WTC11 (cell line): ENCODE data around the gene ITIH5.
"Not testable (repeated sequence)": the region's sequence is repeated elsewhere in the genome, so short reads cannot be mapped to it uniquely, and the experiment has no call there.

ENCODE experiments used
- ATF2 ChIP-seq: sonication (generic); formaldehyde crosslinking; IDR thresholded peaks from 2 replicates; pipeline ENCODE4 v1.8.1; 2022; ENCODE audit warnings: low read depth, missing genetic modification reagents, borderline replicate concordance
- ATF3 ChIP-seq: sonication (generic); formaldehyde crosslinking; conservative IDR thresholded peaks from 2 replicates; pipeline ENCODE4 v1.8.1; 2022; ENCODE audit warnings: mild to moderate bottlenecking, missing genetic modification reagents
- CREM ChIP-seq: sonication (generic); formaldehyde crosslinking; IDR thresholded peaks from 2 replicates; pipeline ENCODE4 v1.8.1; 2022; ENCODE audit warnings: mild to moderate bottlenecking, missing genetic modification reagents, moderate library complexity
- CTCF ChIP-seq: fragments of 200-600 bp; IDR thresholded peaks from 2 replicates; pipeline ENCODE4 v1.8.0; 2022; ENCODE audit warnings: antibody characterized with exemption
- E2F4 ChIP-seq: sonication (generic); formaldehyde crosslinking; IDR thresholded peaks from 2 replicates; pipeline ENCODE4 v1.8.1; 2022; ENCODE audit warnings: low read depth, mild to moderate bottlenecking, moderate library complexity, missing genetic modification reagents, borderline replicate concordance
- ELF4 ChIP-seq: sonication (generic); formaldehyde crosslinking; IDR thresholded peaks from 2 replicates; pipeline ENCODE4 v1.8.1; 2022; ENCODE audit warnings: low read depth, mild to moderate bottlenecking, moderate library complexity, missing genetic modification reagents
- ERG ChIP-seq: fragments of 250-450 bp; sonication (Bioruptor Pico); IDR thresholded peaks from 2 replicates; pipeline ENCODE4 v1.8.0; 2021; ENCODE audit warnings: mild to moderate bottlenecking
- JUN ChIP-seq: sonication (generic); formaldehyde crosslinking; IDR thresholded peaks from 2 replicates; pipeline ENCODE4 v1.8.0; 2023; ENCODE audit warnings: mild to moderate bottlenecking, missing genetic modification reagents
- MLX ChIP-seq: sonication (generic); formaldehyde crosslinking; IDR thresholded peaks from 2 replicates; pipeline ENCODE4 v1.8.1; 2023; ENCODE audit warnings: mild to moderate bottlenecking, missing genetic modification reagents, moderate library complexity
- NFE2L1 ChIP-seq: sonication (generic); formaldehyde crosslinking; IDR thresholded peaks from 2 replicates; pipeline ENCODE4 v1.8.1; 2023; ENCODE audit warnings: missing genetic modification reagents
- NR2C2 ChIP-seq: sonication (generic); formaldehyde crosslinking; IDR thresholded peaks from 2 replicates; pipeline ENCODE4 v1.8.0; 2022; ENCODE audit warnings: mild to moderate bottlenecking, missing genetic modification reagents
- SP1 ChIP-seq: sonication (generic); formaldehyde crosslinking; conservative IDR thresholded peaks from 2 replicates; pipeline ENCODE4 v1.8.1; 2022; ENCODE audit warnings: missing genetic modification reagents
- USF1 ChIP-seq: sonication (generic); formaldehyde crosslinking; IDR thresholded peaks from 2 replicates; pipeline ENCODE4 v1.8.0; 2022; ENCODE audit warnings: mild to moderate bottlenecking, missing genetic modification reagents

GRCh38 chr10:7680078-7680477 is 13.3 kb upstream of the ITIH5 start:
- TF ChIP-seq CTCF; JUN (CRISPR knock-in tag); NFE2L1 (CRISPR knock-in tag); CREM (CRISPR knock-in tag); E2F4 (CRISPR knock-in tag); NR2C2; MLX (CRISPR knock-in tag); USF1 (CRISPR knock-in tag); ATF3 (CRISPR knock-in tag); SP1; ERG (CRISPR knock-in tag); ELF4 (CRISPR knock-in tag); ATF2: not testable (repeated sequence)
